ENCODE data around the gene PKN3.

DNA sequence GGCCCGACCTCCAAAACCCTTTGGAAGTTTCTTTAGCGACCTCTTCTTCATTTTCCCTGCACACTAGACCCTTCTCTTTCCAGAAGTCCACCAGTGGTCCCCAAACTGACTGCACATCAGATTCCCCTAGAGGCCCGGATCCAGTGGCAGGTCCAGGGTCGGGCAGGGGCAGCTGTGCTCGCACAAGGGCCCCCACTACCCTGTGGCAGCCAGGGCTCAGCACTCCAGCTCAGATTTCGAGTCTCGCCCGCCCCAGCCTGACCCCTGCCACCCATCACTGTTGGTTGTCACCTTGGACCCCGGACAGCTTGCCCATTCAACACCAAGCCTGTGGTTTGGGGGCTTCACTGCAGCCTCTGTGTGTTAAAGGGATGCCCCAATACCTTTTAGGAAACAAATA, 29.4 kb downstream of the PKN3 start:
- TF ChIP-seq, protein P1, sequence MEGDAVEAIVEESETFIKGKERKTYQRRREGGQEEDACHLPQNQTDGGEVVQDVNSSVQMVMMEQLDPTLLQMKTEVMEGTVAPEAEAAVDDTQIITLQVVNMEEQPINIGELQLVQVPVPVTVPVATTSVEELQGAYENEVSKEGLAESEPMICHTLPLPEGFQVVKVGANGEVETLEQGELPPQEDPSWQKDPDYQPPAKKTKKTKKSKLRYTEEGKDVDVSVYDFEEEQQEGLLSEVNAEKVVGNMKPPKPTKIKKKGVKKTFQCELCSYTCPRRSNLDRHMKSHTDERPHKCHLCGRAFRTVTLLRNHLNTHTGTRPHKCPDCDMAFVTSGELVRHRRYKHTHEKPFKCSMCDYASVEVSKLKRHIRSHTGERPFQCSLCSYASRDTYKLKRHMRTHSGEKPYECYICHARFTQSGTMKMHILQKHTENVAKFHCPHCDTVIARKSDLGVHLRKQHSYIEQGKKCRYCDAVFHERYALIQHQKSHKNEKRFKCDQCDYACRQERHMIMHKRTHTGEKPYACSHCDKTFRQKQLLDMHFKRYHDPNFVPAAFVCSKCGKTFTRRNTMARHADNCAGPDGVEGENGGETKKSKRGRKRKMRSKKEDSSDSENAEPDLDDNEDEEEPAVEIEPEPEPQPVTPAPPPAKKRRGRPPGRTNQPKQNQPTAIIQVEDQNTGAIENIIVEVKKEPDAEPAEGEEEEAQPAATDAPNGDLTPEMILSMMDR (conservative IDR thresholded peaks at IDR 0.05; ENCODE audit: low read length): no peak
- no peak for TF ChIP-seq EZH2phosphoT487 (IDR thresholded peaks at IDR 0.05; ENCODE audit: borderline replicate concordance)
